ENCODE measurements around the gene RBCK1. TPM values are rescaled to one million over a fixed set of nuclear protein-coding genes. Genes with fewer than 3 reads are reported as not detected.
A peak's percentile ranks its signal among the peaks of the same experiment; 100 is the strongest.
"Not testable (repeated sequence)": the region's sequence is repeated elsewhere in the genome, so short reads cannot be mapped to it uniquely, and the experiment has no call there.

Gene RBCK1
- polyA plus RNA-seq, 4 donors = 74.8 to 176 (median 158) TPM

DNA sequence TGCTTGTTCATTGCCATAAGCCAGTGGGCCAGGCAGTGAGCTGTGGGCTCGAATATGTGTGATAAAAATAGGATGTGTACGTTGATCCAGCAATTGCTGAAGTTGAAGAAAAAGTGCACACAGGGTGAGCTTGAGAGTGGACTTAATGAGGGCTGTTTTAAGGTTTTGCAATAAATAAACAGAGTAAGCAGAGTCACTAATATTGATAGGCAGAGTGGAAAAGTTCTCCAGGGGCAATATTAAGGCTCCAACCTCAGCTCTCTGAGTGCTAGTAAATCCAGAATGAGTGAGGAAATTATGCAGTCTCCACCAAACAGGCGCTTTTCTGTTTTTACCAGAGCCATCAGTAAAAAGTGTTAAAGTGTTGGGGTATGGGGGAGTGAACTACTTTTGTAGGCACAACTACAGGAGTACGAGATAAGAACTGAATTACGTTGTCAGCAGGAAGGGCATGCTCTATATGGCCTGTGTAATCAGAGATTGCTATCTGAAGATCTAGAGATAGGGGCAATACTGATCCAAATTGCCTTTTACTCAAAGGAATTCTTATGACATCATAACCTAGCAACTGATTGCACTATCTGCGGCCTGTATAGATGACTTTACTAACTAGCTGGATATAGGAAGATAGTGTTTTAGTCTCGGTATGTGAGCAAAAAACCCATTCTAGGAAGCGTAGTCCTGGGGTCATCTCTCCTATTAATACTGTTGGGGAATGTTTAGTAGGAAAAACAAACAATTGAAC, 61.8 kb downstream of the RBCK1 start:
- WGBS, 3 donors = 81 to 83% (median 82%) methylated on average over 8 of the region's 8 CpGs
- H3K36me3 ChIP-seq (ENCODE audit: control insufficient read depth in 3 of 3, insufficient read depth in 2 of 3, low read depth in 1 of 3, low read length in 3 of 3) = peaks cover 0 to 10% (median 2%) of the 10 kb centered on the region in 3 donors
- no peaks in the 10 kb centered on the region for H3K27me3 ChIP-seq (ENCODE audit: control insufficient read depth in 3 of 3, insufficient read depth in 3 of 3, low read length in 3 of 3)
- peaks cover 0 to 8% (median 0%) of the 10 kb centered on the region in 3 donors for H3K4me1 ChIP-seq (ENCODE audit: control insufficient read depth in 3 of 3, insufficient read depth in 2 of 3, low read depth in 1 of 3, low read length in 2 of 3)
- DNase-seq = no peak
- no peak overlapping the region for H3K4me3 ChIP-seq (ENCODE audit: low read depth in 1 of 3, low read length in 3 of 3)
- H3K9me3 ChIP-seq (ENCODE audit: control insufficient read depth in 2 of 2, insufficient read depth in 1 of 2, low read depth in 1 of 2, low read length in 1 of 2) = peaks cover 0 to 45% of the 10 kb centered on the region in 2 donors
- H3K27ac ChIP-seq (ENCODE audit: low read depth in 1 of 3, low read length in 2 of 3) = no peak overlapping the region
- no peak for FAIRE-seq

GRCh38 chr20:472137-472846, 64.2 kb downstream of the RBCK1 start:
- H3K9me3 ChIP-seq (ENCODE audit: control insufficient read depth in 2 of 2, insufficient read depth in 1 of 2, low read depth in 1 of 2, low read length in 1 of 2) = peaks cover 0 to 45% of the 10 kb centered on the region in 2 donors
- DNase-seq = peak in 1 of 2 donors; percentile 79
- H3K36me3 ChIP-seq (ENCODE audit: control insufficient read depth in 3 of 3, insufficient read depth in 2 of 3, low read depth in 1 of 3, low read length in 3 of 3) = peaks cover 0 to 25% (median 2%) of the 10 kb centered on the region in 3 donors
- no peak overlapping the region for H3K4me3 ChIP-seq (ENCODE audit: low read depth in 1 of 3, low read length in 3 of 3)
- H3K4me1 ChIP-seq (ENCODE audit: control insufficient read depth in 3 of 3, insufficient read depth in 2 of 3, low read depth in 1 of 3, low read length in 2 of 3) = peaks cover 0 to 8% (median 0%) of the 10 kb centered on the region in 3 donors
- 81 to 90% (median 87%) methylated on average over 9 of the region's 9 CpGs for WGBS, 3 donors
- H3K27ac ChIP-seq (ENCODE audit: low read depth in 1 of 3, low read length in 2 of 3) = no peak overlapping the region
- FAIRE-seq = no peak
- no peaks in the 10 kb centered on the region for H3K27me3 ChIP-seq (ENCODE audit: control insufficient read depth in 3 of 3, insufficient read depth in 3 of 3, low read length in 3 of 3)

DNA sequence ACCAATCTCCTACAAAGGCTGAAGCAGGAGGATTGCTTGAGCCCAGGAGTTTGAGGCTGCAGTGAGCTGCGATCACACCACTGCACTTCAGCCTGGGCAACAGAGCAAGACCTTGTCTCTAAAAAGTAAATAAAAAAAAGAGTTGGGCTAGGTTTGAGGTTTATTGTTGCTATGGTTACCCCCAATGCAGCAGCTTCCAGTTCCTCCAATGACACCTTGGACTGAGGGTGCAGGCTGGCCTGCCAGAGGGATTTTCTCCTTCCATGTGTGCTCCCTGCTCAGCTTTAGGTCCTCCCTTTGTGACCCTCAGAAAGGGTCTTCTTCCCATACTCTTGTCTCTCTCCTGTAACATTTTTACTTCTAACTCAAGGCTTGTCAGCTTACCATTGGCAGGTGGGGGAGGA, 64.8 kb downstream of the RBCK1 start:
- 76 to 91% (median 86%) methylated on average over 1 of the region's 1 CpG for WGBS, 3 donors
- no peak for DNase-seq
- Histone ChIP-seq H3K27ac (ENCODE audit: low read depth in 1 of 3, low read length in 2 of 3) (no peak overlapping the region), H3K4me1 (ENCODE audit: control insufficient read depth in 3 of 3, insufficient read depth in 2 of 3, low read depth in 1 of 3, low read length in 2 of 3) (peaks cover 0 to 8% (median 0%) of the 10 kb centered on the region in 3 donors), H3K9me3 (ENCODE audit: control insufficient read depth in 2 of 2, insufficient read depth in 1 of 2, low read depth in 1 of 2, low read length in 1 of 2) (peaks cover 0 to 39% of the 10 kb centered on the region in 2 donors), H3K27me3 (ENCODE audit: control insufficient read depth in 3 of 3, insufficient read depth in 3 of 3, low read length in 3 of 3) (no peaks in the 10 kb centered on the region), H3K36me3 (ENCODE audit: control insufficient read depth in 3 of 3, insufficient read depth in 2 of 3, low read depth in 1 of 3, low read length in 3 of 3) (peaks cover 0 to 29% (median 3%) of the 10 kb centered on the region in 3 donors), H3K4me3 (ENCODE audit: low read depth in 1 of 3, low read length in 3 of 3) (no peak overlapping the region)
- FAIRE-seq = no peak

DNA sequence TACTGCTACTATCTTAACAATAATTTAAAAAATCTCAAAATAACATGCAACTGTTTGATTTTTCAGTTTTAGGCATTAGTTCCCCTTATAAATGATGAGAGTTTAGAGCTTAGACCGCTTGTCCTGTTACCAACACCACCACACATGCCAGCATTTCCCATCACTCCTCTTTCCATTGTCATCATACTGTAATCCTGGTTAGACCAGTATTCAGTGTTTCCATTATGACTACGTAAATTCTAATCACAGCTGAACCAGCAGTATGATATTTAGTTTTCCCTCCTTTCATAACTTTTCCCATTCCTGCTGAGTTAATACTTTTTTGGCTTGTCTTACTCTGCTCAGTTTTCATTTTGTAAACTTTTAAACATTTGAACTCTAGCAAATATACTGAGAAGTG, 66.5 kb downstream of the RBCK1 start:
- DNase-seq = no peak
- peaks cover 0 to 31% of the 10 kb centered on the region in 2 donors for H3K9me3 ChIP-seq (ENCODE audit: control insufficient read depth in 2 of 2, insufficient read depth in 1 of 2, low read depth in 1 of 2, low read length in 1 of 2)
- no peak for FAIRE-seq
- 81 to 92% (median 86%) methylated on average over 2 of the region's 2 CpGs for WGBS, 3 donors
- H3K36me3 ChIP-seq (ENCODE audit: control insufficient read depth in 3 of 3, insufficient read depth in 2 of 3, low read depth in 1 of 3, low read length in 3 of 3) = peaks cover 0 to 38% (median 5%) of the 10 kb centered on the region in 3 donors
- no peak overlapping the region for H3K4me3 ChIP-seq (ENCODE audit: low read depth in 1 of 3, low read length in 3 of 3)
- peaks cover 0 to 8% (median 0%) of the 10 kb centered on the region in 3 donors for H3K4me1 ChIP-seq (ENCODE audit: control insufficient read depth in 3 of 3, insufficient read depth in 2 of 3, low read depth in 1 of 3, low read length in 2 of 3)
- H3K27ac ChIP-seq (ENCODE audit: low read depth in 1 of 3, low read length in 2 of 3) = no peak overlapping the region
- no peaks in the 10 kb centered on the region for H3K27me3 ChIP-seq (ENCODE audit: control insufficient read depth in 3 of 3, insufficient read depth in 3 of 3, low read length in 3 of 3)

DNA sequence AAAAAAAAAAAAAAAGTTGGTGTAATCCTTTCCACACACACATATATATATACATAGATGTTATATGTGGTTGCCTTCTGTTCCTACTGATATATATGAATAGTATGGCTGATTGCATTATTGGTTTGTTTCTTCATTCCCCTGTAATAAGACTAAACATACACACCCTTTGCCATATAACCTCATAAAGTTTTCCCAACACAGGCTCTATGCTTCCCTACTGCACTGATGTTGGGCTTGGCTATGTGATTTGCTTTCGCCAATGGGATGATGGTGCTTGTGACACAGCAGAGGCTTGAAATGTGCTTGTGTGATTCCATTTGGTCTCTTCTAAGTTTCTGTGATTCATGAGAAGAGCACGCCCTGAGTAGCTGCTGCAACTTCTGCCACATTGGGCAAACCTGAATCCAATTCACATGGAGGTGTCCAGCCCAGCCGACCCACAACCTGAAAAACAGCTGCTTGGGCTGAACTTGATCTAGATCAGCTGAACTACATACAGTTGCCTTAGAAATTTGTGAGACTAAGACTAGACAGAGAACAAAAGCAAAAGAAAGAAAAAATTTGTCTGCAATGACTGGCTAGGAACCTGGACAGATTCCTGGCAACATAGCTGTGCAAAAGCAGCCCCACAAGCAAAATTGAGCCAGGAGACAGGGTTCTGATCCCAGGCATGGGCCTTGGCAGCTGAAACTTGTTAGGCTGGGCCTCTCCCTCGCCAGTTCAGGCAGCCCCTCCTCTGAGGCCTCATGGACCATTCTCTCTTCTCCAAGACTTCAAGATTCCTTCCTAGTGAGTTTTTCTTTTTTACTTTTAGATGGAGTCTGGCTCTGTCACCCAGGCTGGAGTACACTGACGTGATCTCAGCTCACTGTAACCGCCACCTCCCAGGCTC, 67.6 kb downstream of the RBCK1 start:
- Histone ChIP-seq H3K4me1 (ENCODE audit: control insufficient read depth in 3 of 3, insufficient read depth in 2 of 3, low read depth in 1 of 3, low read length in 2 of 3) (peaks cover 0 to 8% (median 0%) of the 10 kb centered on the region in 3 donors), H3K27me3 (ENCODE audit: control insufficient read depth in 3 of 3, insufficient read depth in 3 of 3, low read length in 3 of 3) (no peaks in the 10 kb centered on the region), H3K9me3 (ENCODE audit: control insufficient read depth in 2 of 2, insufficient read depth in 1 of 2, low read depth in 1 of 2, low read length in 1 of 2) (peaks cover 0 to 26% of the 10 kb centered on the region in 2 donors), H3K4me3 (ENCODE audit: low read depth in 1 of 3, low read length in 3 of 3) (no peak overlapping the region), H3K27ac (ENCODE audit: low read depth in 1 of 3, low read length in 2 of 3) (no peak overlapping the region), H3K36me3 (ENCODE audit: control insufficient read depth in 3 of 3, insufficient read depth in 2 of 3, low read depth in 1 of 3, low read length in 3 of 3) (peaks cover 0 to 38% (median 5%) of the 10 kb centered on the region in 3 donors)
- FAIRE-seq (no peak), DNase-seq (no peak)
- 83 to 96% (median 96%) methylated on average over 6 of the region's 6 CpGs for WGBS, 3 donors

- H3K27ac ChIP-seq (ENCODE audit: low read depth in 1 of 3, low read length in 2 of 3); H3K27me3 ChIP-seq (ENCODE audit: control insufficient read depth in 3 of 3, insufficient read depth in 3 of 3, low read length in 3 of 3); H3K4me3 ChIP-seq (ENCODE audit: low read depth in 1 of 3, low read length in 3 of 3); H3K4me1 ChIP-seq (ENCODE audit: control insufficient read depth in 3 of 3, insufficient read depth in 2 of 3, low read depth in 1 of 3, low read length in 2 of 3); FAIRE-seq; DNase-seq: not testable (repeated sequence)
- WGBS, 3 donors = 89 to 99% (median 97%) methylated on average over 6 of the region's 6 CpGs
- peaks cover 0 to 16% of the 10 kb centered on the region in 2 donors for H3K9me3 ChIP-seq (ENCODE audit: control insufficient read depth in 2 of 2, insufficient read depth in 1 of 2, low read depth in 1 of 2, low read length in 1 of 2)
- H3K36me3 ChIP-seq (ENCODE audit: control insufficient read depth in 3 of 3, insufficient read depth in 2 of 3, low read depth in 1 of 3, low read length in 3 of 3) = peaks cover 0 to 39% (median 5%) of the 10 kb centered on the region in 3 donors
Observed at GRCh38 chr20:476561-477249, 68.6 kb downstream of the RBCK1 start.

DNA sequence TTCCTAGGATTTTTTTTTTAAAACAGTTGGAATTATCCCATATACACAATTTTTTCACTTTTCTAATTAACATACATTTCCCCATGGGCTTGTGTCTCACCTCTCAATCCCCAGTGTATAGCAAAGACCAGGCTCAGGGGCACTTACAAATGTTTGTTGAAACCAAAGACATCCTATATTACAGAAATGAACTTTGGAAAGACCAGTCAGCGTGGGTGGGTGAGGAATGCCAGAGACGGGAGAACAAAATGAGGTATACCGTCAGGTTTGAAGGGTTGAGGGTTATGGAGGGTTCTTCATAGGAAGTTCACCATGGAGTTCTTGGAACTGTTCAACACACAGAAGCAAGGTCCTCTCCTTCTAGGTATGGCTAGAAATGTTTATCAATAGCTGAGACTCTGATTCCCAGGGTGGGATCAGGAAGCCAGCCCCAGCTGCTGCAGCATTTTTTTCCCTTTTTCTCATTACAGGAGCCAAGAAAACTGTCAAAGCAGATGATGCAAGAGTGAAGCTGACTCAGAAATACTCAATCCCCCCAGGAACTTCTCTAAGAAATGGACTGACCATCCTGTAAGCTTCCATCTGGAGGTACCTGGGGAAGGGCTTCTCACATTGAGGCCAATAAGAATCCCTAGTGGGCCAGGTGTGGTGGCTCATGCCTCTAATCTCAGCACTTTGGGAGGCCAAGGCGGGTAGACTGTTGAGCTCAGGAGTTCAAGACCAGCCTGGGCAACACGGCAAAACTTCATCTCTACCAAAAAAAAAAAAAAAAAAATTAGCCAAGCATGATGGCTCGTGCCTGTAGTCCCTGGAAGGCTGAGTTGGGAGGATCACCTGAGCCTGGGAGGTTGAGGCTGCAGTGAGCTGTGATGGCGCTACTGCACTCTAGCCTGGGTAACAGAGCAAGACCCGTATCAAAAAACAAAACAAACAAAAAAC, 70.2 kb downstream of the RBCK1 start:
- Histone ChIP-seq H3K4me3 (ENCODE audit: low read depth in 1 of 3, low read length in 3 of 3) (no peak overlapping the region), H3K27me3 (ENCODE audit: control insufficient read depth in 3 of 3, insufficient read depth in 3 of 3, low read length in 3 of 3) (no peaks in the 10 kb centered on the region), H3K27ac (ENCODE audit: low read depth in 1 of 3, low read length in 2 of 3) (no peak overlapping the region), H3K4me1 (ENCODE audit: control insufficient read depth in 3 of 3, insufficient read depth in 2 of 3, low read depth in 1 of 3, low read length in 2 of 3) (peaks cover 0 to 1% (median 0%) of the 10 kb centered on the region in 3 donors), H3K36me3 (ENCODE audit: control insufficient read depth in 3 of 3, insufficient read depth in 2 of 3, low read depth in 1 of 3, low read length in 3 of 3) (peaks cover 5 to 44% (median 8%) of the 10 kb centered on the region in 3 donors), H3K9me3 (ENCODE audit: control insufficient read depth in 2 of 2, insufficient read depth in 1 of 2, low read depth in 1 of 2, low read length in 1 of 2) (peaks cover 0 to 1% of the 10 kb centered on the region in 2 donors)
- FAIRE-seq (no peak), DNase-seq (no peak)
- WGBS, 3 donors = 88 to 93% (median 92%) methylated on average over 8 of the region's 8 CpGs
